ENCODE results near the gene ARL6IP6. TPM values are rescaled to one million over a fixed set of nuclear protein-coding genes. Genes with fewer than 3 reads are reported as not detected.

ARL6IP6 gene
- total and polyA plus RNA-seq, 2 experiments from 2014 or later: 49.1 to 65.4 TPM

DNA sequence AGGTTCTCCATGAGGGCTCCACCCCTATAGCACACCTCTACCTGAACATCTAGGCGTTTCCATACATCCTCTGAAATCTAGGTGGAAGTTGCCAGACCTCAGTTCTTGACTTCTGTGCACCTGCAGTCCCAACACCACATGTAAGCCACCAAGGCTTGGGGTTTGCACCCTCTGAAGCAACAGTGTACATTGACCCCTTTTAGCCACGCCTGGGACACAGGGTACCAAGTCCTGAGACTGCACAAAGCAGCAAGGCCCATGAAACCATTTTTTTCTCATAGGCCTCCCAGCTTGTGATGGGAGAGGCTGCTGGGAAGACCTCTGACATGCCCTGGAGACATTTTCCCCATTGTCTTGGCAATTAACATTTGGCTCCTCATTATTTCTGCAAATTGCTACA is 20.0 kb downstream of the ARL6IP6 start:
- peaks cover 20% of the 10 kb centered on the region for H3K9me3 Mint-ChIP-seq
- H3K4me1 Mint-ChIP-seq: no peaks in the 10 kb centered on the region
- peaks cover 53% of the 10 kb centered on the region for H3K36me3 Mint-ChIP-seq (ENCODE audit: low read depth)
- no peaks in the 10 kb centered on the region for H3K27me3 ChIP-seq (ENCODE audit: insufficient read depth)
- H4K20me1 ChIP-seq (replicated peaks; ENCODE audit: insufficient read depth): no peaks in the 10 kb centered on the region; the same call in 1 of the 2 replicates
- no peaks in the 10 kb centered on the region for H3K4me1 ChIP-seq (ENCODE audit: insufficient read depth)
- peaks cover 10% of the 10 kb centered on the region; the same call in 1 of the 2 replicates for H3K36me3 ChIP-seq (ENCODE audit: insufficient read depth)
- H2AFZ ChIP-seq: no peak overlapping the region
- H3K79me2 ChIP-seq (replicated peaks; ENCODE audit: insufficient read depth): peaks cover 12% of the 10 kb centered on the region; the same call in 1 of the 2 replicates
- H3F3A ChIP-seq (replicated peaks; ENCODE audit: low read depth): no peaks in the 10 kb centered on the region
- ATAC-seq: no peak
- H3K9me2 ChIP-seq (ENCODE audit: insufficient read depth): no peaks in the 10 kb centered on the region
- DNase-seq (ENCODE audit: low spot score): no peak
- no peak overlapping the region for H3K27ac ChIP-seq (ENCODE audit: low read depth)
- H3K4me3 ChIP-seq: no peak overlapping the region
- H3K27ac Mint-ChIP-seq: no peak overlapping the region
- TF ChIP-seq STAT1 (IDR thresholded peaks at IDR 0.05; ENCODE audit: unreplicated experiment): no peak
- TF ChIP-seq CTCF (conservative IDR thresholded peaks at IDR 0.05; ENCODE audit: low read depth in 2 of 2): no peak
- TF ChIP-seq NANOG (IDR thresholded peaks at IDR 0.05; ENCODE audit: borderline replicate concordance): no peak
- no peak for TF ChIP-seq JUNB (IDR thresholded peaks at IDR 0.05; ENCODE audit: unreplicated experiment)
- TF ChIP-seq ZNF114 (CRISPR knock-in tag; IDR thresholded peaks at IDR 0.05): no peak
- no peak for TF ChIP-seq EZH2 (IDR thresholded peaks at IDR 0.05; ENCODE audit: low read depth, unreplicated experiment)
- TF ChIP-seq, protein P1, sequence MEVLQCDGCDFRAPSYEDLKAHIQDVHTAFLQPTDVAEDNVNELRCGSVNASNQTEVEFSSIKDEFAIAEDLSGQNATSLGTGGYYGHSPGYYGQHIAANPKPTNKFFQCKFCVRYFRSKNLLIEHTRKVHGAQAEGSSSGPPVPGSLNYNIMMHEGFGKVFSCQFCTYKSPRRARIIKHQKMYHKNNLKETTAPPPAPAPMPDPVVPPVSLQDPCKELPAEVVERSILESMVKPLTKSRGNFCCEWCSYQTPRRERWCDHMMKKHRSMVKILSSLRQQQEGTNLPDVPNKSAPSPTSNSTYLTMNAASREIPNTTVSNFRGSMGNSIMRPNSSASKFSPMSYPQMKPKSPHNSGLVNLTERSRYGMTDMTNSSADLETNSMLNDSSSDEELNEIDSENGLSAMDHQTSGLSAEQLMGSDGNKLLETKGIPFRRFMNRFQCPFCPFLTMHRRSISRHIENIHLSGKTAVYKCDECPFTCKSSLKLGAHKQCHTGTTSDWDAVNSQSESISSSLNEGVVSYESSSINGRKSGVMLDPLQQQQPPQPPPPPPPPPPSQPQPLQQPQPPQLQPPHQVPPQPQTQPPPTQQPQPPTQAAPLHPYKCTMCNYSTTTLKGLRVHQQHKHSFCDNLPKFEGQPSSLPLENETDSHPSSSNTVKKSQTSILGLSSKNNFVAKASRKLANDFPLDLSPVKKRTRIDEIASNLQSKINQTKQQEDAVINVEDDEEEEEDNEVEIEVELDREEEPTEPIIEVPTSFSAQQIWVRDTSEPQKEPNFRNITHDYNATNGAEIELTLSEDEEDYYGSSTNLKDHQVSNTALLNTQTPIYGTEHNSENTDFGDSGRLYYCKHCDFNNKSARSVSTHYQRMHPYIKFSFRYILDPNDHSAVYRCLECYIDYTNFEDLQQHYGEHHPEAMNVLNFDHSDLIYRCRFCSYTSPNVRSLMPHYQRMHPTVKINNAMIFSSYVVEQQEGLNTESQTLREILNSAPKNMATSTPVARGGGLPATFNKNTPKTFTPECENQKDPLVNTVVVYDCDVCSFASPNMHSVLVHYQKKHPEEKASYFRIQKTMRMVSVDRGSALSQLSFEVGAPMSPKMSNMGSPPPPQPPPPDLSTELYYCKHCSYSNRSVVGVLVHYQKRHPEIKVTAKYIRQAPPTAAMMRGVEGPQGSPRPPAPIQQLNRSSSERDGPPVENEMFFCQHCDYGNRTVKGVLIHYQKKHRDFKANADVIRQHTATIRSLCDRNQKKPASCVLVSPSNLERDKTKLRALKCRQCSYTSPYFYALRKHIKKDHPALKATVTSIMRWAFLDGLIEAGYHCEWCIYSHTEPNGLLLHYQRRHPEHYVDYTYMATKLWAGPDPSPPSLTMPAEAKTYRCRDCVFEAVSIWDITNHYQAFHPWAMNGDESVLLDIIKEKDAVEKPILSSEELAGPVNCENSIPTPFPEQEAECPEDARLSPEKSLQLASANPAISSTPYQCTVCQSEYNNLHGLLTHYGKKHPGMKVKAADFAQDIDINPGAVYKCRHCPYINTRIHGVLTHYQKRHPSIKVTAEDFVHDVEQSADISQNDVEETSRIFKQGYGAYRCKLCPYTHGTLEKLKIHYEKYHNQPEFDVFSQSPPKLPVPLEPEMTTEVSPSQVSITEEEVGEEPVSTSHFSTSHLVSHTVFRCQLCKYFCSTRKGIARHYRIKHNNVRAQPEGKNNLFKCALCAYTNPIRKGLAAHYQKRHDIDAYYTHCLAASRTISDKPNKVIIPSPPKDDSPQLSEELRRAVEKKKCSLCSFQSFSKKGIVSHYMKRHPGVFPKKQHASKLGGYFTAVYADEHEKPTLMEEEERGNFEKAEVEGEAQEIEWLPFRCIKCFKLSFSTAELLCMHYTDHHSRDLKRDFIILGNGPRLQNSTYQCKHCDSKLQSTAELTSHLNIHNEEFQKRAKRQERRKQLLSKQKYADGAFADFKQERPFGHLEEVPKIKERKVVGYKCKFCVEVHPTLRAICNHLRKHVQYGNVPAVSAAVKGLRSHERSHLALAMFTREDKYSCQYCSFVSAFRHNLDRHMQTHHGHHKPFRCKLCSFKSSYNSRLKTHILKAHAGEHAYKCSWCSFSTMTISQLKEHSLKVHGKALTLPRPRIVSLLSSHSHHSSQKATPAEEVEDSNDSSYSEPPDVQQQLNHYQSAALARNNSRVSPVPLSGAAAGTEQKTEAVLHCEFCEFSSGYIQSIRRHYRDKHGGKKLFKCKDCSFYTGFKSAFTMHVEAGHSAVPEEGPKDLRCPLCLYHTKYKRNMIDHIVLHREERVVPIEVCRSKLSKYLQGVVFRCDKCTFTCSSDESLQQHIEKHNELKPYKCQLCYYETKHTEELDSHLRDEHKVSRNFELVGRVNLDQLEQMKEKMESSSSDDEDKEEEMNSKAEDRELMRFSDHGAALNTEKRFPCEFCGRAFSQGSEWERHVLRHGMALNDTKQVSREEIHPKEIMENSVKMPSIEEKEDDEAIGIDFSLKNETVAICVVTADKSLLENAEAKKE (CRISPR knock-in tag; IDR thresholded peaks at IDR 0.05): no peak
- no peak for TF ChIP-seq CREB1 (CRISPR knock-in tag; IDR thresholded peaks at IDR 0.05; ENCODE audit: low read depth)
- TF ChIP-seq, protein P2, sequence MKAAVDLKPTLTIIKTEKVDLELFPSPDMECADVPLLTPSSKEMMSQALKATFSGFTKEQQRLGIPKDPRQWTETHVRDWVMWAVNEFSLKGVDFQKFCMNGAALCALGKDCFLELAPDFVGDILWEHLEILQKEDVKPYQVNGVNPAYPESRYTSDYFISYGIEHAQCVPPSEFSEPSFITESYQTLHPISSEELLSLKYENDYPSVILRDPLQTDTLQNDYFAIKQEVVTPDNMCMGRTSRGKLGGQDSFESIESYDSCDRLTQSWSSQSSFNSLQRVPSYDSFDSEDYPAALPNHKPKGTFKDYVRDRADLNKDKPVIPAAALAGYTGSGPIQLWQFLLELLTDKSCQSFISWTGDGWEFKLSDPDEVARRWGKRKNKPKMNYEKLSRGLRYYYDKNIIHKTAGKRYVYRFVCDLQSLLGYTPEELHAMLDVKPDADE (IDR thresholded peaks at IDR 0.05): no peak
- TF ChIP-seq REST (IDR thresholded peaks at IDR 0.05; ENCODE audit: unreplicated experiment): no peak
- TF ChIP-seq EZH2phosphoT487 (IDR thresholded peaks at IDR 0.05; ENCODE audit: unreplicated experiment): no peak
- TF ChIP-seq POLR2AphosphoS5 (IDR thresholded peaks at IDR 0.05; ENCODE audit: low read depth): no peak
- peaks cover 1% of the 10 kb centered on the region for H3K27me3 Mint-ChIP-seq (ENCODE audit: insufficient read depth, low read depth, poor library complexity)
- H3K4me2 ChIP-seq: no peak overlapping the region
- no peak overlapping the region for H3K4me3 Mint-ChIP-seq
